ENCODE data around the gene MAPK1IP1L. TPM values are rescaled to one million over a fixed set of nuclear protein-coding genes. Genes with fewer than 3 reads are reported as not detected.

The MAPK1IP1L gene
- total and polyA plus RNA-seq, 2 of the 13 experiments (the other 11 are each of a cell fraction or from before 2014, with no cell fraction given) = 27.8 to 68.4 TPM

DNA sequence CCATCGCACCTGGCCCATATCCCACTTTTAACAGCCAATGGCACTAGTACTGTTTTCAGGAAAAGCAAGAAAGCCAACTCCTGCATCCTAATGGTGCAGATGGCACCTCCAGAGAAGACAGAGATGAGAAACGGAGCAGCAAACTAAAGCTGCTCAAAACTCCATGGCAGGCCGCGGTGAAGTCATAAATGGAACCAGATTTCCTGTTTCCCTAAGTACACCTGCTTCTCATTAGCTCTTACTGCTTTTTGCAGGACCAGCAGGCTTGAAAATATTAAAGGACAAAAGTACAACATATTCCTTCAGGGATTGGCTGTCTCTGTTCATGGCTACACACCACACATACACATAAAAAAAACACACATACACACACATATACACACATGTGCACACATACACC is 40.9 kb downstream of the MAPK1IP1L start:
- ChIA-PET CTCF (ENCODE audit: low intra/inter-chr PET ratio, low total read pairs) (no interaction called here), POLR2A (interaction anchor here (1.3 kb wide), 1 partner anchor 41 kb away, joined by 4 read pairs; the partner anchor contains the start of gene MAPK1IP1L)
- FAIRE-seq (no peak), DNase-seq (ENCODE audit: low spot score) (no peak), ATAC-seq (no peak)
- no peak overlapping the region for H3K4me3 ChIP-seq (replicated peaks in 1 of 3; ENCODE audit: insufficient read depth in 1 of 3, low read depth in 2 of 3, low read length in 3 of 3)
- 94% methylated on average over 4 of the region's 4 CpGs for WGBS (ENCODE audit: low lambda C conversion rate)
- no peaks in the 10 kb centered on the region for H3K79me2 ChIP-seq (ENCODE audit: insufficient read depth, low read length)
- BruUV-seq (replicated peaks) = no TSS peak
- 0 out of 2 replicates have a peak, but pooled peaks cover 4% of the 10 kb centered on the region for H3K4me1 ChIP-seq (ENCODE audit: insufficient read depth, low read length)
- no peaks in the 10 kb centered on the region for H4K20me1 ChIP-seq (ENCODE audit: insufficient read depth, low read length)
- no peaks in the 10 kb centered on the region for H3K36me3 ChIP-seq (replicated peaks in 1 of 2; ENCODE audit: control insufficient read depth in 1 of 2, insufficient read depth in 2 of 2, low read length in 2 of 2)
- in situ Hi-C loops (cut with HindIII; ENCODE audit: extremely low pct_ligation_motif_present, low pct_unique_long_range_greater_than_20kb) (loop anchor here (5.0 kb wide), 1 partner anchor 65 kb away; no protein-coding TSS in a partner anchor), intact Hi-C loops (cut with micrococcal nuclease; ENCODE audit: unreplicated experiment) (no loop called here)
- no peak overlapping the region for H3K9ac ChIP-seq (ENCODE audit: insufficient read depth, low read depth, low read length)
- H3K4me2 ChIP-seq (ENCODE audit: low read depth, low read length) = no peak overlapping the region
- H3K27ac ChIP-seq (ENCODE audit: extremely low read length, insufficient read depth, low read length) = no peak overlapping the region
- H3K27me3 ChIP-seq (ENCODE audit: control insufficient read depth in 1 of 2, insufficient read depth in 2 of 2, low read length in 2 of 2) = no peaks in the 10 kb centered on the region
- no peak overlapping the region for H2AFZ ChIP-seq (ENCODE audit: low read length)
- H3K9me3 ChIP-seq (ENCODE audit: low read length) = no peaks in the 10 kb centered on the region
- TF ChIP-seq, protein P1, sequence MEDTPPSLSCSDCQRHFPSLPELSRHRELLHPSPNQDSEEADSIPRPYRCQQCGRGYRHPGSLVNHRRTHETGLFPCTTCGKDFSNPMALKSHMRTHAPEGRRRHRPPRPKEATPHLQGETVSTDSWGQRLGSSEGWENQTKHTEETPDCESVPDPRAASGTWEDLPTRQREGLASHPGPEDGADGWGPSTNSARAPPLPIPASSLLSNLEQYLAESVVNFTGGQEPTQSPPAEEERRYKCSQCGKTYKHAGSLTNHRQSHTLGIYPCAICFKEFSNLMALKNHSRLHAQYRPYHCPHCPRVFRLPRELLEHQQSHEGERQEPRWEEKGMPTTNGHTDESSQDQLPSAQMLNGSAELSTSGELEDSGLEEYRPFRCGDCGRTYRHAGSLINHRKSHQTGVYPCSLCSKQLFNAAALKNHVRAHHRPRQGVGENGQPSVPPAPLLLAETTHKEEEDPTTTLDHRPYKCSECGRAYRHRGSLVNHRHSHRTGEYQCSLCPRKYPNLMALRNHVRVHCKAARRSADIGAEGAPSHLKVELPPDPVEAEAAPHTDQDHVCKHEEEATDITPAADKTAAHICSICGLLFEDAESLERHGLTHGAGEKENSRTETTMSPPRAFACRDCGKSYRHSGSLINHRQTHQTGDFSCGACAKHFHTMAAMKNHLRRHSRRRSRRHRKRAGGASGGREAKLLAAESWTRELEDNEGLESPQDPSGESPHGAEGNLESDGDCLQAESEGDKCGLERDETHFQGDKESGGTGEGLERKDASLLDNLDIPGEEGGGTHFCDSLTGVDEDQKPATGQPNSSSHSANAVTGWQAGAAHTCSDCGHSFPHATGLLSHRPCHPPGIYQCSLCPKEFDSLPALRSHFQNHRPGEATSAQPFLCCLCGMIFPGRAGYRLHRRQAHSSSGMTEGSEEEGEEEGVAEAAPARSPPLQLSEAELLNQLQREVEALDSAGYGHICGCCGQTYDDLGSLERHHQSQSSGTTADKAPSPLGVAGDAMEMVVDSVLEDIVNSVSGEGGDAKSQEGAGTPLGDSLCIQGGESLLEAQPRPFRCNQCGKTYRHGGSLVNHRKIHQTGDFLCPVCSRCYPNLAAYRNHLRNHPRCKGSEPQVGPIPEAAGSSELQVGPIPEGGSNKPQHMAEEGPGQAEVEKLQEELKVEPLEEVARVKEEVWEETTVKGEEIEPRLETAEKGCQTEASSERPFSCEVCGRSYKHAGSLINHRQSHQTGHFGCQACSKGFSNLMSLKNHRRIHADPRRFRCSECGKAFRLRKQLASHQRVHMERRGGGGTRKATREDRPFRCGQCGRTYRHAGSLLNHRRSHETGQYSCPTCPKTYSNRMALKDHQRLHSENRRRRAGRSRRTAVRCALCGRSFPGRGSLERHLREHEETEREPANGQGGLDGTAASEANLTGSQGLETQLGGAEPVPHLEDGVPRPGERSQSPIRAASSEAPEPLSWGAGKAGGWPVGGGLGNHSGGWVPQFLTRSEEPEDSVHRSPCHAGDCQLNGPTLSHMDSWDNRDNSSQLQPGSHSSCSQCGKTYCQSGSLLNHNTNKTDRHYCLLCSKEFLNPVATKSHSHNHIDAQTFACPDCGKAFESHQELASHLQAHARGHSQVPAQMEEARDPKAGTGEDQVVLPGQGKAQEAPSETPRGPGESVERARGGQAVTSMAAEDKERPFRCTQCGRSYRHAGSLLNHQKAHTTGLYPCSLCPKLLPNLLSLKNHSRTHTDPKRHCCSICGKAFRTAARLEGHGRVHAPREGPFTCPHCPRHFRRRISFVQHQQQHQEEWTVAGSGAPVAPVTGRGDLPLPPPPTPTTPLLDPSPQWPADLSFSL (CRISPR knock-in tag; IDR thresholded peaks at IDR 0.05) = no peak
- TF ChIP-seq HMGA1 (CRISPR knock-in tag; conservative IDR thresholded peaks at IDR 0.05) = no peak
- TF ChIP-seq, protein P2, sequence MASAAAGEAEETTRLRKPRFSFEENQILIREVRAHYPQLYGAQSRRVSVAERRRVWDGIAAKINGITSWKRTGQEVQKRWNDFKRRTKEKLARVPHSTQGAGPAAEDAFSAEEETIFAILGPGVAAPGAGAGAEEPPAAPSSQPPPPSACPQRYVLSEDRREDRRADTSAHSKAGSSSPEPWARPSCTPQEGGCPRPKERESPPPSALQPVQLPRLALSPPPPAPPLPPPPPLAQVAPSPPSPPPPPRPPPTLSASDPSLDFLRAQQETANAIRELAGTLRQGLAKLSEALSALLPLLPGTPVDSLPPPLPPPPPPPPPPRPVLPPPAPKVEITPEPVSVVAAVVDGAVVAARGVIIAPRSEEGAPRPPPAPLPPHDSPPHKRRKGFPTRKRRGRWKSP (CRISPR knock-in tag; IDR thresholded peaks at IDR 0.05) = no peak
- TF ChIP-seq, protein P3, sequence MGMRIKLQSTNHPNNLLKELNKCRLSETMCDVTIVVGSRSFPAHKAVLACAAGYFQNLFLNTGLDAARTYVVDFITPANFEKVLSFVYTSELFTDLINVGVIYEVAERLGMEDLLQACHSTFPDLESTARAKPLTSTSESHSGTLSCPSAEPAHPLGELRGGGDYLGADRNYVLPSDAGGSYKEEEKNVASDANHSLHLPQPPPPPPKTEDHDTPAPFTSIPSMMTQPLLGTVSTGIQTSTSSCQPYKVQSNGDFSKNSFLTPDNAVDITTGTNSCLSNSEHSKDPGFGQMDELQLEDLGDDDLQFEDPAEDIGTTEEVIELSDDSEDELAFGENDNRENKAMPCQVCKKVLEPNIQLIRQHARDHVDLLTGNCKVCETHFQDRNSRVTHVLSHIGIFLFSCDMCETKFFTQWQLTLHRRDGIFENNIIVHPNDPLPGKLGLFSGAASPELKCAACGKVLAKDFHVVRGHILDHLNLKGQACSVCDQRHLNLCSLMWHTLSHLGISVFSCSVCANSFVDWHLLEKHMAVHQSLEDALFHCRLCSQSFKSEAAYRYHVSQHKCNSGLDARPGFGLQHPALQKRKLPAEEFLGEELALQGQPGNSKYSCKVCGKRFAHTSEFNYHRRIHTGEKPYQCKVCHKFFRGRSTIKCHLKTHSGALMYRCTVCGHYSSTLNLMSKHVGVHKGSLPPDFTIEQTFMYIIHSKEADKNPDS (CRISPR knock-in tag; IDR thresholded peaks at IDR 0.05) = no peak

Measured in HepG2 (cell line).